Measurements from ENCODE around the gene DYNC1I2.
"Not testable (repeated sequence)": the region's sequence is repeated elsewhere in the genome, so short reads cannot be mapped to it uniquely, and the experiment has no call there.

Gene DYNC1I2

DNA sequence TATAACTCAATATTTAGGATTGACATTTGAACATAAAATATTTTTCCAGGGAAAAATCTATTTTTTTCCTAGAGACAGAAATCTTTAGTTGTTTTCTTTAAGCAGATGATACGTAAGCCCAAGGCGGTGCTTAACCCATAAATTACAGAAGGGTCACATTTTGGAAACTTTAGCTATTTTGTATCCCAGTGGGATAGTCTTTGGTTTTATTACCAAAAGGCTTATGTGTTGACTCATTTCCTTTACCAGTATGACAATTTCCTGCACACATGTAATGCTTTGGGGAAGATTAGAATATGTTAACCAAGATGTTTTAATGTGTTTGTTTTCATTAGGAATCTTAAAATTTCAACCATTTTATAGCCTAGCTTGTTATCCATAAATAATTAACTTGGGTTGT is 24.8 kb downstream of the DYNC1I2 start:
- DNase-seq (ENCODE audit: low read depth in 2 of 2): no peak

DNA sequence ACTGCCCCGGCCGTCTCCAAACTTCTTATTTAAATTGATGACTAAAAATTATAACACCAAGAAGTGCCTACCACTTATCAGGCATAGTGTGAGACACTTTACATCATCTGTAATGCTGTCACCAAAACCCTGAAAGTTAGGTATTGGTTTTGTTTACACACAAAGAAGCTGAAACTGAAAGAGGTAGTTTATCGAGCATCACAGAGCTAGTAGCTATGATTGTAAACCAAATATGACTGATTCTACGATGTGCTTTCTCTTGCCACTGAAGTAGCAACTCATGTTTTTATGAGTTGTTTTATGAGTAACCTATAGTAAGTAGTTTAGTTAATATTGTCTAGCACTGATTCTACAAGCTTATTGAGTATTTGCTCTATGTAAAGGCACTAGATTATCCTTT is 31.5 kb downstream of the DYNC1I2 start:
- DNase-seq (ENCODE audit: low read depth in 2 of 2): no peak

DNA sequence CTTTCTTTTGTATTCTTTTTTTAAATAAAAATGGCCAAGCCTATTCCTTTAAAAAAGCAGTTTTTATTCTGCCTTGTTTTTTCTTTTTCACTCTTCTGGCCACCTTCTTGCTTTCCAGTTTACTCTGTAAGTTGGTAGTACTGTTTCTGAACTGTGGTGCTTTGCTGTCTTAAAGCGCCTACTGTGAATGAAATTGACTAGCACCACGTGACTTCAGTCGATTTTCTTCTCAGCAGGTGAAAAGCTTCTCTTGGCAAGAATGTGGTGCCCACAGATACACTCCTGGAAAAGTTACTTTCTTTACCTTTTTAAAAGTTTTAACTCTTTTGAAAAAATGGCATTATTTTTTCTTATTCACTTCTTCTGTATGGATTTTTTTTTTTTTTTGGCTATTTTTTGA is 32.4 kb downstream of the DYNC1I2 start:
- no peak for DNase-seq (ENCODE audit: low read depth in 2 of 2)

DNA sequence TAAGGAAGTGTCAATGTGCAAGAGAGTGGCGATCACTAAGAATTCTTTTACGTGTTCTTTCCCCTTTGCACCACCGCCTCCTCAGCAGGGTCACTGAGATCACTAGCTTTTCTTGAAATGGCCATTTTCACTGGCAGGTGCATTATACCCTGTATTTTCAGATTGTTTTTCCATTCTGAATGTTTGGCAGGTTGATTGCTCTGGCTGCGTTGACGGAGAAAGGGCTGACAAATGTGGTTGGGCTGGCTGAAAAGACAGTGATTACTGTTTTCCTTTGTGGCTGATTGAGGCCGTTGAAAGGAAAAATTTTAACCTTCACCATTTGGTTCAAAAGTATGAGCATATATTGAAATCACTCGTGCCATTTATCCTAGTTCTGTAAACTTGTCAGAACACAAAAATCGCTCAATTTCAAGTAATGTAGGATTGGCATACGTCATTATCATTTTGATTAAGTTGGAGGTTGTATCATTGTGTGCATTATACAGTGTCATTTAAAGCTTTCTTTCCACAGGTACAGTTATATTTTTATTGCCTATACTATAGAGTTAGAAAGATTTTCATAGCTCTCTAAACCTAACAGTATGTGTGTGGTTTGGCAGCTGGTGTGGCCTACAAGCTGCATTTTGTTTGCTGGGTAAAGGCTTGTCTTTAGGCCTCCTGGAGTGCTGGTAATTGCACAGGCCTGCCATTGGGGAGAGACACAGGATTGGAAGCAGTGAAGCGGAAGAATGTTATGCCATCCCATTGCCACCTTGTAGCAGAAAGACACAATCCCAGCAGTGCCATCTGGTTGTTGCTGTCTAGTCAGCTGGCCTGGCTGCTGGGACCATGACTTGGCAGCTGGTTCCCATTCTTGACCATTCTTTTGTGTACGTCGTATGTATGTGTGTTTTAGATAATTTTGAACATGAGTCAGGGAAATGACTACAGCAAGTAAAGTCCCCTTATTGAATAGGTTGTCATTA is 36.7 kb downstream of the DYNC1I2 start:
- DNase-seq (ENCODE audit: low read depth in 2 of 2): no peak

DNA sequence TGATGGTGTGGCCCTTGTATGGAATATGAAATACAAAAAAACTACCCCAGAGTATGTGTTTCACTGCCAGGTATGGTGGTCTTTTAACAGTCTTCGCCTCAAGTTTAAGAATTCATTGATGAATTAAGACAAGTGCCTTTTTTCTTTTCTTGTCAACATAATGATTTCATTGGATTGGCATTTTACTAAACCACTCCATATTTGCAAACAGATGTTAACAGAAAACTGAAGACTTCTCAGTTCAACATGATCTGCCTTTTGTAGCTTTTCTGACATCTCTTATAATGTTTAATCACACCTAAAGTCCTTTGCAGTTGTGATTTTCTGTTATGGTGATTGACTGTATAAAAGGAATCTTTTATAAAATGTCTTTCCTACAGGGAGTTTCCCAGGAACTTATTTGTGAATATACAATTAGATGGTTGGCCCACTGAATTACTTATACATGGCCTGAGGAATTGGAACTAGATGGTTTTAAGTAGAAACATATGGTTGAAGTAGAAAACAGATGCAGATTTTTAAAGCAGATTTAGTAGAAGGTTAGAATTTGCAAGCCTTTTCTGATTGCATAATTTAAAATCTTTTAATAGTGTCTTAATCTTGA is 39.7 kb downstream of the DYNC1I2 start:
- no peak for DNase-seq (ENCODE audit: low read depth in 2 of 2)

DNA sequence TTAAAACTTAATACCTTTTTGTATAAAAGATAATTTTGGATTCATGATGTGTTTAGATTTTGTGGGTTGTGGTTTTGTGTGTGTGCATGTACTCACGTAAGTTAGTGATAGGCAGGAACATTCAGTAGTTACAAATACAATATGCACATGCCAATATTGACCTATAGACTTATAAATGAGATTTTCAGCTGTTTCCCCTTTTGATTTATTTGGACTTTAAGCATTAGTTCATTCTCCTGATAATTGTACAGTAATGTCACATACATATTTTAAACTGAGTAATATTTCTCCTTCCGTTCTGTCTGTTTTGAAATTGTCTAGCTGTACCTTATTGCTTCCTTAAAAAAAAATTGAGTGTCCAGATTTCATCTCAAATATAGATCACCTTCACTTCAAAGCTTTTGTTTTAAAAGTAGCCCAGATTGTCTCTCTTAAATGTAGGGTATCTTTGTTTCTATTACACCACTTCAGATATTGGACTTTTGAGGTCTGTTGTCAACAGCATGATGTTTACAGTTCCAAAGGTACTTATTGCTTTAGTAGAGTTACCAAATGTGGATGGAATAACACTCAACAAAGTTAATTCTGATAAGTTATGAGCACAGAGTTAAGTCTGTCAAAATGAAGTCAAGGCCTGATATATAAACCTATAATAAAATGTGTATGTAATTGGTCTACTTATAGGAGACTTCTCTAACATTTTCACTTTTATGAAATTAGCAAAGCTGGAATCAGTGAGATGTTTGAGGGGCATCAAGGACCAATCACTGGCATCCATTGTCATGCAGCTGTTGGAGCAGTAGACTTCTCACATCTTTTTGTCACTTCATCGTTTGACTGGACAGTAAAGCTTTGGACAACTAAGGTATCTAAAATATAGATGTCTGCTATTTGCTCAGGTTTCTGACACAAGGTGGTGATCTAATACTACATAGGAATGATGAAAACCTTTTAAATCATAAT is 42.0 kb downstream of the DYNC1I2 start:
- no peak for DNase-seq (ENCODE audit: low read depth in 2 of 2)

- no peak for DNase-seq (ENCODE audit: low read depth in 2 of 2)
Measured at GRCh38 chr2:171729952-171730317, 42.7 kb downstream of the DYNC1I2 start.

DNA sequence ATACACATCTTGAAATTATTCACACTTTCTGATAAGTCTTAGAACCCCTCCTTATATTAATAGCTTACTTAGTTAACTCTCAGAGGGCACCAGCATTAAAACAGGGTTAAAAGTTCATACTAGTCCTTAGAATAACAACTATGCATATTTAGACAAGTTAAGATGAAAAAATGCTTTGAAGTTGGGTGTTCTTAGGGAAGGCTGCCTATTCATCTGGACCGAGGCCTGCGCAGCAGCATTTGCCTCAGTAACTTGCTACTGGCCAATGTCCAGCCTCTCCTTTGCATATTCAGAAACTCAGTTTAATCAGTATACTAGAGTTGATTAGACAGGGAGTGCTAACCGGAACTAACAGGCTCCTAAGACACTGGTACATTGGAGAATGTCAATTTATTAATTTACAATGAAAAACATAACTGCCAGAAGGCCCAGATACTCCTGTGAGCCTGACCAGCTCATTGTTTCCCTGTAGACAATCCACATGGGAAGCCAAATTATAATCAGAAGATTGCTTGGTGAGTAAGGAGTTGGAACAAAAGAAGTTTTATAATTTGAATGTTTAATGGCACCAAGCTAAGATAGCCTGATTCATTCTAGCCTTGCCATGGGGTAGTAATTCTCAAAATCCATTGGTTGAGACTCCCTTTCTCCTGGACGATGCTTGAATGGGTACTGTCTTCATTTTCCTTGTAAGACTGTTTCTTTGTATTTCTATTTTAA is 48.9 kb downstream of the DYNC1I2 start:
- no peak for DNase-seq (ENCODE audit: low read depth in 2 of 2)

DNA sequence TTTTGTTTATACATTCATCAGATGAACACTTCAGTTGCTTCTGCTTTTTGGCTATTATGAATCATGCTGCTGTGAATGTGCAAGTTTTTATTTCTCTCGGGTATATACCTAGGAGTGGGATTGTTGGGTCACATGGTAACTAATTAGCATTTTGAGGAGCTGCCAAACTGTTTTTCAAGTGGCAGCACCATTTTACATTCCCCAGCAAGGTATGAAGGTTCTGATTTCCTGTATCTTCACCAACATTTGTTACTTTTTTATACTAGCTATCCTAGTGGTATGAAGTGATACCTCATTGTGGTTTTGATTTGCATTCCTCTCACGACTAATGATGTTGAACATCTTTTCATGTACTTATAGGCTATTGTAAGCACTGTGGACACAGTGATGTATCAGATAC is 53.9 kb downstream of the DYNC1I2 start:
- DNase-seq (ENCODE audit: low read depth in 2 of 2): no peak

- no peak for DNase-seq (ENCODE audit: low read depth in 2 of 2)
Measured at GRCh38 chr2:171742760-171743159, 55.5 kb downstream of the DYNC1I2 start.

- no peak for DNase-seq (ENCODE audit: low read depth in 2 of 2)
Measured at GRCh38 chr2:171745141-171745540, 57.9 kb downstream of the DYNC1I2 start.

DNA sequence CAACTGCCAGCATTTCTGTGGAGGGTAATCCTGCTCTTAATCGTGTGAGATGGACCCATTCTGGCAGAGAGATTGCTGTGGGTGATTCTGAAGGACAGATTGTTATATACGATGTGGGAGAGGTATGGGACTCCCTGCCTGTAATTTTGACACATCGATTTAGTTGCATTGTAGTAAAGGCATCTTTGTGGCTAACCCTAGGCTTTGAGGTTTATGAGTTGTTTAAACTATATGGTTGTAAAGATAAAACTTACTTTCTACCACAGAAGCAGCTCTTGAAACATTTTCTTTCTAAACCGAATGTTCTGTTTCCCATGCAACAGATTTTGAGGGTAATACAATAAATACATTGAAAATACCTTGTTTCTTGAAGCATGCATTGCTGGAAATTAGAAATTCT is 58.5 kb downstream of the DYNC1I2 start:
- DNase-seq (ENCODE audit: low read depth in 2 of 2): no peak

DNA sequence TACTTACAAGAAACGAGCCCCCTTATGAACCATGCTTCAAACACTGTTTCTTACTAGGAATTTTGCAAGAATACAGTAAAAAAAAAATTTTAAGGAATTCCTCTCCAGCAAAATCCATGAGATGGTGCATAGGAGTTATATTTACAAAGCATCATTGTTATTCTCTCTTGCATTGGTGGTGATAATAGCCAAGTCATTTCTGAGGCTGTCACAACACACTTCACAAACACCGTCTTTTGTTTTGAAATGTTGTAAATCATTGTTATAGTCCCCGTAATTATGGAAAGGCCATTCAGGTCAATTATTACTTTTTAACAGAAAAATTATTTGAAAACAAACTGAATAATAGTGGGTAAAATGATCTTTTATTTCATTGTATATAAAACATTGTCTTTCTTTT is 60.1 kb downstream of the DYNC1I2 start:
- no peak for DNase-seq (ENCODE audit: low read depth in 2 of 2)

DNA sequence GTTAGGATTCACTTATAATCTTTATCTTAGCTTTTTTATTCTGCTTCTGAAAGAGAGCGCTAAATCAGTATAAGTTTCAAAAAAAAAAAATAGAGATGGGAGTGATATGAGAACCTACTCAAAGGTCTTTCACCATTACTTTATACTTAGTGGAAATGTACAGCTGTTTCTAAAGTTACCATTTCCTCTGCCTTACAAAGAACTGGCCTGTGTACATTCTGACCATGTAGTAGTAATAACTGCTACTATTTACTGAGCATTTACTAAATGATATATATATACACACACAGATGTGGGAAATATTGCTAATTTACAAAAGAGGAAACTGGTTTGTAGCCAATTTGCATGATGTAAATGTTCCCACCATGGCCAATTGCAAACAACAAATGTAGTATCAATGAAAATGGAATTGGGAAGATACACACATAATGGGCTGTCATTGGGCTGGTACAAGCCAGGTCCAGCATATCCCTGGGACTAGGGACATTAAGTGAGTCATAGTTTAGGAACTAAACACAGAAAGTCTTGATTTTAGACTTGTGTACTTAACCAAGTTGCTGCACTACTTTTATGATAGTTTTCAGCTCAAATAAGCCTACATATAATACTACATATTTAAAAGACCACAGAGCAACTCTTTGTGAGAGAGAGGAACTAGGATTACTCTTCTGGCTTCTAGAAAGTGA is 67.1 kb downstream of the DYNC1I2 start:
- DNase-seq (ENCODE audit: low read depth in 2 of 2): no peak

GRCh38 chr2:171758762-171759161 is 71.5 kb downstream of the DYNC1I2 start:
- DNase-seq (ENCODE audit: low read depth in 2 of 2): not testable (repeated sequence)

GRCh38 chr2:171761176-171761575 is 73.9 kb downstream of the DYNC1I2 start:
- DNase-seq (ENCODE audit: low read depth in 2 of 2): not testable (repeated sequence)

DNA sequence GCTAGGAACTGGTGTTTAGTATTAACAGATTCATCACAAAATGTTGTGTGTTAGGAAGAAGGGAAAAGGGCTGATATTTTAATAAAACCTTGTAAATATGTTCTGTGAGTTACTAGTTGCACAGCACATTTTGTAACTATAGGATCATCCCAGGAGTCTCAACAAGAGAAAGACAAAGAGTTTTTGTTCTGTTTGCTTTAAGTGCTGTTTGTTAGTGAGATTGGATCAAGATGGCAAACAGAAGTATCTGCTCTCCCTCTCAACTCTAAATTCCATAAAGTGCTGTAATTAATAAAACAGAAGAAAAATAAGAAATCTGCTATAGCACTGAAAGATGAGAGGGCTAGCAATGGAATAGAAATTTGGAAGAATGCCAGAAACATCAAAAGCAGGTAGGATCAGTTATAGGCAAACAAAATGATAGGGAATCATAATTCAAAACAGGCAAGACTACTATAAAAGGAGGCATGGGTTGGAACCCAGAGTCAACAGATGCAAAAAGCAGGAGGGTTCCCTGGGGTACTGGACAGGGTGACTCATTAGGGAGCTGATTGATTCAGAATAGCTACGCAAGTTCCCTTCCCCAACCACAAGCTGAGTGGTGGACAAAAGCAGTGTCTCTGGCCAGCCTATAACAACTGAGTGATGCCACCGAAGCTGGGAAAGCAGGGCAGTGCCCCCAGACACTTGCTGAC is 75.8 kb downstream of the DYNC1I2 start:
- no peak for DNase-seq (ENCODE audit: low read depth in 2 of 2)

DNA sequence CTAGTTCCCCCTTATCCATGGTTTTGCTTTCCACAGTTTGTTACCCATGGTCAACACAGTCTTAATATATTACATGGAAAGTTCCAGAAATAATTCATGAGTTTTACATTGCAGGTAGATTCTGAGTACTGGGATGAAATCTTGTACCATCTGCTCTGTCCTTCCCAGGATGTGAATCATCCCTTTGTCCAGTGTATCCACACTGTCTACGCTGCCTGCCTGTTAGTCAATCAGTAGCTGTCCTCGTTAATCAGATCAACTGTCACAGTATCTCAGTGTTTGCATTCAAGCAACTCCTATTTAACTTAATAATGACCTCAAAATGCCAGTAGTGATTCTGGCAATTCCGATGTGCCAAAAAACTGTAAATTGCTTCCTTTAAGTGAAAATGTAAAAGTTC is 76.3 kb downstream of the DYNC1I2 start:
- no peak for DNase-seq (ENCODE audit: low read depth in 2 of 2)

DNA sequence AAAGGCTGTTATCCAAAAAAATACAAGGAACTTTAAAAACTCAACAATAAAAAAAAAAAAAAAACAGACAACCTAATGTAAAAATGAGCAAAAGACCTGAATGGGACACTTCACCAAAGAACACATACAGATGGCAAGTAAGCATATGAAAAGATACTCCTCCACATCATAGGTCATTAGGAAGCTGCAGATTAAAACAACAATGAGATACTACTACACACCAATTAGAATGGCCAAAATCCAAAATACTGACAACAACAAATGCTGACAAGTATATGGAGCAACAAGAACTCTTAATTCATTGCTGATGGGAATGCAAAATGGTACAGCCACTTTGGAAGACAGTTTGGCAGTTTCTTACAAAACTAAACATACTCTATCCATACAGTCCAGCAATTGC is 84.2 kb downstream of the DYNC1I2 start:
- DNase-seq (ENCODE audit: low read depth in 2 of 2): no peak

GRCh38 chr2:171772373-171772772 is 85.1 kb downstream of the DYNC1I2 start:
- DNase-seq (ENCODE audit: low read depth in 2 of 2): no peak

Measured in stimulated activated CD4-positive, alpha-beta T cell treated with anti-CD3 and anti-CD28 coated beads, Interleukin-15, amount 100 ng/mL, for 48 hours (primary cell).